Fibroblast of the aortic adventitia (primary cell): ENCODE measurements around the gene ZNF382. TPM values are rescaled to one million over a fixed set of nuclear protein-coding genes. Genes with fewer than 3 reads are reported as not detected.

Experiments used
- DNase-seq: peaks from one replicate; pipeline ENCODE4 v3.0.0-alpha.2; 2010; ENCODE audit warnings: low read depth
- H3K4me3 ChIP-seq: 2 replicates; pipeline ENCODE4 v1.5.1; 2011; ENCODE audit warnings: low read depth, mild to moderate bottlenecking, control low read depth, low read length, moderate library complexity
- CTCF ChIP-seq: IDR thresholded peaks from 2 replicates; pipeline ENCODE4 v1.5.1; 2011; ENCODE audit warnings: mild to moderate bottlenecking, low read length, control low read depth, inconsistent platforms; ENCODE audit not compliant: insufficient read depth
- total RNA-seq: library from RNA; depleted of rRNA; stranded (reverse); fragments of >200 nt; gene quantifications from 2 replicates; pipeline ENCODE4 v1.2.3, GENCODE V29; 2012; ENCODE audit warnings: low replicate concordance

Gene ZNF382
- total RNA-seq, 1 donor: 4.6 TPM

GRCh38 chr19:36679455-36679854, 74.3 kb downstream of the ZNF382 start:
- no peak for DNase-seq
- H3K4me3 ChIP-seq: no peak overlapping the region
- TF ChIP-seq CTCF: no peak

Other genes starting within 250 kb of the ZNF382 start
- 3.2 and 6.6 TPM in 2 replicates for gene ZFP14, start 226.1 kb upstream of the ZNF382 start, total RNA-seq
- gene ZFP82, start 186.7 kb upstream of the ZNF382 start, total RNA-seq: 7.7 and 12.6 TPM in 2 replicates
- gene ZNF566, start 115.8 kb upstream of the ZNF382 start, total RNA-seq: 11.6 TPM in 2 replicates
- gene ZNF260, start 77.0 kb upstream of the ZNF382 start, total RNA-seq: 9.0 and 23.9 TPM in 2 replicates
- 10.5 TPM in 2 replicates for gene ZNF529, start 32.0 kb upstream of the ZNF382 start, total RNA-seq
- gene ZNF461, start 61.5 kb downstream of the ZNF382 start, total RNA-seq: 13.3 and 31.2 TPM in 2 replicates
- 5.0 and 6.6 TPM in 2 replicates for gene ZNF567, start 82.3 kb downstream of the ZNF382 start, total RNA-seq
- gene ZNF850, start 167.5 kb downstream of the ZNF382 start, total RNA-seq: 3.0 and 5.4 TPM in 2 replicates
- gene ZNF790, start 233.1 kb downstream of the ZNF382 start, total RNA-seq: 7.4 and 13.2 TPM in 2 replicates
- 5.5 and 9.6 TPM in 2 replicates for gene ZNF345, start 245.6 kb downstream of the ZNF382 start, total RNA-seq